Fibroblast of lung (primary cell): ENCODE results near the gene C11orf58.

Source experiments
- EZH2 ChIP-seq: IDR thresholded peaks from 2 replicates; pipeline ENCODE4 v1.5.1; 2012; ENCODE audit warnings: low read length, control low read depth, mild to moderate bottlenecking; ENCODE audit errors: missing control alignments
- TF ChIP-seq, protein P1 (sequence below), 2 donors: IDR thresholded peaks in 1 of 2; conservative IDR thresholded peaks in 1 of 2; 1 replicate in 1 of 2; 2 replicates in 1 of 2; pipeline ENCODE4 v1.5.1; 2011 to 2012; ENCODE audit warnings: low read length in 2 of 2, control low read depth in 1 of 2, inconsistent platforms in 1 of 2, low read depth in 1 of 2, mild to moderate bottlenecking in 1 of 2

DNA sequence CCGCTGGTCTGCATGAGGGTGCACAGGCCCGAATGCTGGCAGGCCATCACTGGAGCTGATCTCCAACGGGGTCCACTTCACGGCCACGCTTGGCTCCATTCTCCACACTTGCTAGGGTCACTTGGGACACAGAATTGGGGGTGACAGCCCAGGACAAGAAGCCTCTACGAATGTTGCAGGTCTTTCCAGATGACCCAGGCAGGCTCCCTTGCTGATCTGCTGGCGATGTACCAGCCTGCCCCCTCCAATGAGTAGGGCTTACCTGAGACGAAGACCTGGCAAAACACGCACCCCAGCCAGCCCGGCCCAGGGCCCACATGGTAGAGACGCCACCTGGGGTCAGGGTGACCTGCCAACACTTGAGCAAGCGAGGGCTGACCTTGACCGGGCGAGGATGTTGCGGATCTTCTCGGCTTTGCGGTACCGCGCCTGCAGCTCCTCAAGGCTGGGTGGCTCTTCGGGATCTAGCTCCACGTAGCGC, 44.9 kb downstream of the C11orf58 start:
- TF ChIP-seq, protein P1, sequence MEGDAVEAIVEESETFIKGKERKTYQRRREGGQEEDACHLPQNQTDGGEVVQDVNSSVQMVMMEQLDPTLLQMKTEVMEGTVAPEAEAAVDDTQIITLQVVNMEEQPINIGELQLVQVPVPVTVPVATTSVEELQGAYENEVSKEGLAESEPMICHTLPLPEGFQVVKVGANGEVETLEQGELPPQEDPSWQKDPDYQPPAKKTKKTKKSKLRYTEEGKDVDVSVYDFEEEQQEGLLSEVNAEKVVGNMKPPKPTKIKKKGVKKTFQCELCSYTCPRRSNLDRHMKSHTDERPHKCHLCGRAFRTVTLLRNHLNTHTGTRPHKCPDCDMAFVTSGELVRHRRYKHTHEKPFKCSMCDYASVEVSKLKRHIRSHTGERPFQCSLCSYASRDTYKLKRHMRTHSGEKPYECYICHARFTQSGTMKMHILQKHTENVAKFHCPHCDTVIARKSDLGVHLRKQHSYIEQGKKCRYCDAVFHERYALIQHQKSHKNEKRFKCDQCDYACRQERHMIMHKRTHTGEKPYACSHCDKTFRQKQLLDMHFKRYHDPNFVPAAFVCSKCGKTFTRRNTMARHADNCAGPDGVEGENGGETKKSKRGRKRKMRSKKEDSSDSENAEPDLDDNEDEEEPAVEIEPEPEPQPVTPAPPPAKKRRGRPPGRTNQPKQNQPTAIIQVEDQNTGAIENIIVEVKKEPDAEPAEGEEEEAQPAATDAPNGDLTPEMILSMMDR (conservative IDR thresholded peaks at IDR 0.05 in 1 of 2, IDR thresholded peaks at IDR 0.05 in 1 of 2; ENCODE audit: low read depth in 1 of 2, low read length in 2 of 2) = no peak
- TF ChIP-seq EZH2 = no peak
